Measurements from ENCODE around the gene TCF3. TPM values are rescaled to one million over a fixed set of nuclear protein-coding genes. Genes with fewer than 3 reads are reported as not detected.

Gene TCF3
- polyA plus RNA-seq, 3 donors: 23.3 to 28.8 (median 26.2) TPM

Other genes with a start within 250 kb of the TCF3 start
- 10 to 100 TPM; 38.4 to 79.9 (median 70.1) TPM for gene DAZAP1, start 245.0 kb downstream of the TCF3 start, polyA plus RNA-seq
- 1,000 to 10,000 TPM; 2,434 to 3,362 (median 3,351) TPM for gene RPS15, start 214.2 kb downstream of the TCF3 start, polyA plus RNA-seq
- under 1 TPM in 2 of 3 donors, not detected in 1; 0.06 TPM for gene APC2, start 202.5 kb downstream of the TCF3 start, polyA plus RNA-seq
- 10 to 100 TPM; 16.5 to 28.6 (median 24.3) TPM for gene C19orf25, start 173.4 kb downstream of the TCF3 start, polyA plus RNA-seq
- 1 to 10 TPM; 1.2 to 3.5 (median 2.4) TPM for gene PCSK4, start 162.3 kb downstream of the TCF3 start, polyA plus RNA-seq
- gene REEP6, start 161.4 kb downstream of the TCF3 start, polyA plus RNA-seq: 10 to 100 TPM in 2 of 3 donors, 1 to 10 TPM in 1; 5.5 to 30.5 (median 12.5) TPM
- under 1 TPM; 0.55 to 0.90 (median 0.89) TPM for gene ADAMTSL5, start 139.6 kb downstream of the TCF3 start, polyA plus RNA-seq
- under 1 TPM in 1 of 3 donors, not detected in 2; 0.07 TPM for gene PLK5, start 128.5 kb downstream of the TCF3 start, polyA plus RNA-seq
- gene MEX3D, start 84.3 kb downstream of the TCF3 start, polyA plus RNA-seq: 1 to 10 TPM; 5.3 to 7.7 (median 6.7) TPM
- 10 to 100 TPM; 29.2 to 87.3 (median 73.1) TPM for gene MBD3, start 59.8 kb downstream of the TCF3 start, polyA plus RNA-seq
- gene UQCR11, start 47.2 kb downstream of the TCF3 start, polyA plus RNA-seq: 100 to 1,000 TPM in 2 of 3 donors, 10 to 100 TPM in 1; 64.5 to 179 (median 163) TPM
- not detected for gene ONECUT3, start 100.9 kb upstream of the TCF3 start, polyA plus RNA-seq
- 1 to 10 TPM in 1 of 3 donors, under 1 TPM in 2; 0.33 to 1.8 (median 0.80) TPM for gene ATP8B3, start 159.7 kb upstream of the TCF3 start, polyA plus RNA-seq
- gene REXO1, start 195.9 kb upstream of the TCF3 start, polyA plus RNA-seq: 10 to 100 TPM; 11.0 to 29.2 (median 23.5) TPM
- 10 to 100 TPM in 1 of 3 donors, 1 to 10 TPM in 2; 3.7 to 14.4 (median 9.8) TPM for gene KLF16, start 211.0 kb upstream of the TCF3 start, polyA plus RNA-seq
- gene ABHD17A, start 232.9 kb upstream of the TCF3 start, polyA plus RNA-seq: 10 to 100 TPM; 46.1 to 92.9 (median 59.2) TPM